ENCODE data around the gene CNIH3. TPM values are rescaled to one million over a fixed set of nuclear protein-coding genes. Genes with fewer than 3 reads are reported as not detected.

Gene CNIH3
- total RNA-seq, 1 donor from 2014 or later: 2.5 TPM

DNA sequence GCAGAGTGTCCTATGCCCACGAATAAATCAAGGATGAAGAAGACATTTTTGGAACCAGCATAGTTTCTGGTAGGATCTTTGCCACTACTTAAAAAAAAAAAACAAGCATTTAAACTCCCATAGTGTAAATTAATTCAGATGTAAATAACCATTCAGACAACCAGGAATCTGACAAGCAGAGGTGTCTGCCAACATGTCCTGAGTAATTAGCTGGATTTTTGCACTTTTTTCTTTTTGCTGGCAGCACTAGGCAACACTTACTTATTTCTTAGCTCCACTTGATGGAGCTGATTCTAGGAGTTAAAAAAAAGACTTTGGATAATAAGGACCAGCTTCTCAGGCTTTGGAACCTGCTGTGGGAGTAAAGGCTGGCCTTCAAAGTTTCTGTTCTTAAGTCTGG lies 27.6 kb upstream of the CNIH3 start:
- H3K27me3 Mint-ChIP-seq (ENCODE audit: insufficient read depth, low read depth): no peaks in the 10 kb centered on the region

DNA sequence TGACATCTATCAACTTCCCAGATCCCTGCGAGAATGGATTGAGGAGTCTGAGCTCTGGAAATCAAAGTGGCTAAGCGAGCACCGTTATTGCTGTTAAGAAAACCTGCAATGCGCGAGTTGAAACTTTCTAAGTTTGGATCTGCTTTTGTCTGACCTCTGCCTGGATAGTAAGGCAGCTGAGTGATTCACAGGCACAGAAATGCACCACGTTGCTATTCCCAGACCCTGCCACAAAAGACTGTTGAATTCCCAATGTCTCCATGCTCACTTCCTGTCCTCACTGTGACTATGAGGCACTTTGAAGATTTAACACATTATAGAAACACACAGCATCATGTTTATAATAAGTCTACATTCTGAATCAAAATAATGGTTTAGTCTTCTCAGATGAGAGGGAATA lies 27.1 kb upstream of the CNIH3 start:
- H3K27ac ChIP-seq: peak overlapping the region; percentile 69
- Mint-ChIP-seq H3K27me3 (ENCODE audit: insufficient read depth, low read depth) (no peaks in the 10 kb centered on the region), H3K9me3 (peaks cover 3% of the 10 kb centered on the region), H3K36me3 (no peaks in the 10 kb centered on the region), H3K4me1 (peaks cover 18% of the 10 kb centered on the region), H3K27ac (peak overlapping the region; percentile 75), H3K4me3 (no peak overlapping the region)
- TF ChIP-seq EZH2 (IDR thresholded peaks at IDR 0.05) (no peak), CTCF (IDR thresholded peaks at IDR 0.05) (no peak), EZH2phosphoT487 (IDR thresholded peaks at IDR 0.05) (no peak)
- H3K4me2 ChIP-seq: peak overlapping the region; percentile 7
- no peak for DNase-seq (ENCODE audit: low spot score)
- no peak overlapping the region for H3K4me3 ChIP-seq
- H3K9ac ChIP-seq: no peak overlapping the region
- H3F3A ChIP-seq (ENCODE audit: low read depth): peaks cover 9% of the 10 kb centered on the region
- no peaks in the 10 kb centered on the region for H3K9me3 ChIP-seq (ENCODE audit: low read depth)
- no peaks in the 10 kb centered on the region for H3K36me3 ChIP-seq
- H2AFZ ChIP-seq (replicated peaks): peak overlapping the region; percentile 83
- H3K79me2 ChIP-seq (ENCODE audit: low read depth): no peaks in the 10 kb centered on the region
- H3K4me1 ChIP-seq: peaks cover 13% of the 10 kb centered on the region
- no peaks in the 10 kb centered on the region for H3K27me3 ChIP-seq
- no peaks in the 10 kb centered on the region for H4K20me1 ChIP-seq (ENCODE audit: low read depth)

More for the DNA sequence above, 27.6 kb upstream of the CNIH3 start:
- H3K4me1 Mint-ChIP-seq: peaks cover 18% of the 10 kb centered on the region
- Histone ChIP-seq H3K79me2 (ENCODE audit: low read depth) (no peaks in the 10 kb centered on the region), H3K4me1 (peaks cover 13% of the 10 kb centered on the region), H4K20me1 (ENCODE audit: low read depth) (no peaks in the 10 kb centered on the region), H3K9ac (no peak overlapping the region), H3K27me3 (no peaks in the 10 kb centered on the region), H3K9me3 (ENCODE audit: low read depth) (no peaks in the 10 kb centered on the region), H3F3A (ENCODE audit: low read depth) (peaks cover 9% of the 10 kb centered on the region), H2AFZ (replicated peaks) (peak overlapping the region; percentile 83), H3K4me3 (no peak overlapping the region), H3K27ac (peak overlapping the region; percentile 69), H3K4me2 (peak overlapping the region; percentile 7), H3K36me3 (no peaks in the 10 kb centered on the region)
- DNase-seq (ENCODE audit: low spot score): no peak
- peak overlapping the region; percentile 75 for H3K27ac Mint-ChIP-seq
- no peak overlapping the region for H3K4me3 Mint-ChIP-seq
- no peak for TF ChIP-seq CTCF (IDR thresholded peaks at IDR 0.05)
- TF ChIP-seq EZH2phosphoT487 (IDR thresholded peaks at IDR 0.05): no peak
- no peak for TF ChIP-seq EZH2 (IDR thresholded peaks at IDR 0.05)
- H3K36me3 Mint-ChIP-seq: no peaks in the 10 kb centered on the region
- peaks cover 3% of the 10 kb centered on the region for H3K9me3 Mint-ChIP-seq

DNA sequence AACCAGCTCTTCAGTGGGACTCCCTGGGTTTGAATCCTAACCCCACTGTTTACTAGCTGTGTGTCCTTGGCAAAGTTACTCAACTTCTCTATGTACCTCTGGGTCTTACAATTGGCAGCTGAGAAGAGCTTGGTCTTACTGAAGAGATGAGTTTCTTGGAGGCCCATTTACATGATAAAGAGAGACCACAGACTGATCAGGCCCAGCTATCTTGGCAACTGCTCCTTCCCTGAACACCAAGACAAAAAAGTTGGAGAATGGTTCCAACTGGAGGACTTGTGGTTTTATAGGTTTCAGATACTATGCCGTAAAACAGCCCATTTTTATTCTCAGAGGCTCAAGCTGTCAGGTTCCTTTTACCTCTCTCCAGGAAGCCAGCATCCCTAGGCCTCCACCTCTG lies 24.8 kb upstream of the CNIH3 start:
- no peak overlapping the region for H2AFZ ChIP-seq (replicated peaks)
- H4K20me1 ChIP-seq (ENCODE audit: low read depth): no peaks in the 10 kb centered on the region
- H3K36me3 ChIP-seq: no peaks in the 10 kb centered on the region
- DNase-seq (ENCODE audit: low spot score): no peak
- Mint-ChIP-seq H3K36me3 (no peaks in the 10 kb centered on the region), H3K4me3 (no peak overlapping the region), H3K27me3 (ENCODE audit: insufficient read depth, low read depth) (peaks cover 2% of the 10 kb centered on the region), H3K9me3 (no peaks in the 10 kb centered on the region), H3K4me1 (peaks cover 18% of the 10 kb centered on the region), H3K27ac (no peak overlapping the region)
- TF ChIP-seq EZH2phosphoT487 (IDR thresholded peaks at IDR 0.05) (no peak), CTCF (IDR thresholded peaks at IDR 0.05) (no peak), EZH2 (IDR thresholded peaks at IDR 0.05) (no peak)
- H3K4me2 ChIP-seq: no peak overlapping the region
- H3K4me1 ChIP-seq: peaks cover 13% of the 10 kb centered on the region
- H3K79me2 ChIP-seq (ENCODE audit: low read depth): no peaks in the 10 kb centered on the region
- H3K9me3 ChIP-seq (ENCODE audit: low read depth): no peaks in the 10 kb centered on the region
- H3F3A ChIP-seq (ENCODE audit: low read depth): peaks cover 9% of the 10 kb centered on the region
- no peaks in the 10 kb centered on the region for H3K27me3 ChIP-seq
- H3K4me3 ChIP-seq: no peak overlapping the region
- H3K9ac ChIP-seq: no peak overlapping the region
- no peak overlapping the region for H3K27ac ChIP-seq
